Body of pancreas (tissue), 4 donors: ENCODE measurements around the gene PPL.
"Not testable (repeated sequence)": the region's sequence is repeated elsewhere in the genome, so short reads cannot be mapped to it uniquely, and the experiment has no call there.

Experiments
- CTCF ChIP-seq, 7 experiments: fragments of 450-650 bp in 4 of 7; fragments of 200-600 bp in 3 of 7; sonication (generic) in 3 of 7; IDR thresholded peaks; one replicate each; pipeline ENCODE4 v1.5.1; 2016 to 2019; ENCODE audit warnings: antibody characterized with exemption in 7 of 7
- POLR2A ChIP-seq, 3 donors: fragments of 450-650 bp; IDR thresholded peaks; one replicate each; pipeline ENCODE4 v1.6.1; 2016; ENCODE audit warnings: antibody characterized with exemption in 3 of 3, mild to moderate bottlenecking in 2 of 3

DNA sequence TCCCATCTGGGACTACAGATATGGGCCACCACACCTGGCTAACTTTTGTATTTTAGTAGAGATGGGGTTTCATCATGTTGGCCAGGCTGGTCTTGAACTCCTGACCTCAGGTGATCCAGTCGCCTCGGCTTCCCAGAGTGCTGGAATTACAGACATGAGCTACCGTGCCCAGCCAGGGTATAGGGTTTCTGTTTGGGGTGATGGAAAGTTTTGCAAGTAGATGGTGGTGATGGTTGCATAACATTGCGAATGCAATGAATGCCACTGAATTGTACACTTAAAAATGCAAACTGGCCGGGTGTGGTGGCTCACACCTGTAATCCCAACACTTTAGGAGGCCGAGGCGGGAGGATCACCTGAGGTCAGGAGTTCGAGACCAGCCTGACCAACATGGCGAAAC, 40.2 kb downstream of the PPL start:
- TF ChIP-seq POLR2A, CTCF (IDR thresholded peaks at IDR 0.05): not testable (repeated sequence)
